ENCODE data around the gene SAMD1. TPM values are rescaled to one million over a fixed set of nuclear protein-coding genes. Genes with fewer than 3 reads are reported as not detected.
A peak's percentile ranks its signal among the peaks of the same experiment; 100 is the strongest.

SAMD1 gene
- total and polyA plus RNA-seq, 2 of the 13 experiments (the other 11 are each of a cell fraction or from before 2014, with no cell fraction given): 17.5 to 45.0 TPM

- TF ChIP-seq ZNF616 (CRISPR knock-in tag; IDR thresholded peaks at IDR 0.05; ENCODE audit: low read depth) (peak; percentile 28; the same call in 1 of the 2 replicates), ZNF574 (CRISPR knock-in tag; IDR thresholded peaks at IDR 0.05) (peak; percentile 69), FOXK2 (IDR thresholded peaks at IDR 0.05) (no peak), ZSCAN25 (CRISPR knock-in tag; IDR thresholded peaks at IDR 0.05) (0 out of 2 replicates have a peak, but pooled peaks have one; percentile 17), ZNF337 (CRISPR knock-in tag; IDR thresholded peaks at IDR 0.05; ENCODE audit: borderline replicate concordance, low read depth) (peak; percentile 42; the same call in 1 of the 2 replicates), YEATS4 (CRISPR knock-in tag; IDR thresholded peaks at IDR 0.05; ENCODE audit: borderline replicate concordance) (peak; percentile 78), ZNF253 (CRISPR knock-in tag; IDR thresholded peaks at IDR 0.05; ENCODE audit: borderline replicate concordance) (no peak), ZC3H13 (CRISPR knock-in tag; IDR thresholded peaks at IDR 0.05) (peak; percentile 58; the same call in 1 of the 2 replicates), ZNF839 (CRISPR knock-in tag; IDR thresholded peaks at IDR 0.05; ENCODE audit: borderline replicate concordance) (no peak), ZNF235 (CRISPR knock-in tag; IDR thresholded peaks at IDR 0.05; ENCODE audit: borderline replicate concordance) (no peak), ZFP91 (CRISPR knock-in tag; IDR thresholded peaks at IDR 0.05; ENCODE audit: borderline replicate concordance) (peak; percentile 65; the same call in 1 of the 2 replicates), ZNF629 (CRISPR knock-in tag; conservative IDR thresholded peaks at IDR 0.05) (peak; percentile 81), ZNF891 (CRISPR knock-in tag; IDR thresholded peaks at IDR 0.05) (peak; percentile 67; the same call in 1 of the 2 replicates), ZXDC (CRISPR knock-in tag; IDR thresholded peaks at IDR 0.05) (peak; percentile 40; the same call in 1 of the 2 replicates), ZIK1 (CRISPR knock-in tag; IDR thresholded peaks at IDR 0.05; ENCODE audit: borderline replicate concordance, low read depth) (0 out of 2 replicates have a peak, but pooled peaks have one; percentile 25), ZNF530 (CRISPR knock-in tag; IDR thresholded peaks at IDR 0.05; ENCODE audit: low read depth) (no peak), HOXA3 (CRISPR knock-in tag; IDR thresholded peaks at IDR 0.05) (peak; percentile 15; the same call in 1 of the 2 replicates), GABPA (IDR thresholded peaks at IDR 0.05; ENCODE audit: low read depth, low read length) (no peak), GABPA (CRISPR knock-in tag; IDR thresholded peaks at IDR 0.05; ENCODE audit: low read depth) (peak; percentile 17; the same call in 1 of the 2 replicates), NONO (IDR thresholded peaks at IDR 0.05) (no peak), NONO (CRISPR knock-in tag; conservative IDR thresholded peaks at IDR 0.05) (peak; percentile 63; the same call in 1 of the 2 replicates)
Observed at GRCh38 chr19:14118165-14119051, 27.9 kb upstream of the SAMD1 start (continued).
